CD4-positive, alpha-beta T cell treated with Interleukin-4 for 4 hours (primary cell): ENCODE results near the gene ETS1.

ENCODE experiments used
- DNase-seq: peaks from one replicate; pipeline ENCODE4 v3.0.0-alpha.2; 2020

The ETS1 gene

GRCh38 chr11:128476729-128477128, 110.6 kb downstream of the ETS1 start:
- DNase-seq, result peak; percentile 93

- DNase-seq, result no peak
Measured at GRCh38 chr11:128476049-128476448, 111.3 kb downstream of the ETS1 start.

- no peak for DNase-seq
Measured at GRCh38 chr11:128474036-128474874, 113.1 kb downstream of the ETS1 start.

GRCh38 chr11:128473636-128474035, 113.7 kb downstream of the ETS1 start:
- DNase-seq, result peak; percentile 58

GRCh38 chr11:128472128-128473089, 114.9 kb downstream of the ETS1 start:
- DNase-seq, result peak; percentile 78

GRCh38 chr11:128471138-128471661, 116.2 kb downstream of the ETS1 start:
- DNase-seq, result peak; percentile 83

- DNase-seq, result peak; percentile 85
Measured at GRCh38 chr11:128470081-128470480, 117.3 kb downstream of the ETS1 start.

- no peak for DNase-seq
Measured at GRCh38 chr11:128469220-128469619, 118.1 kb downstream of the ETS1 start.

GRCh38 chr11:128468111-128468510, 119.2 kb downstream of the ETS1 start:
- DNase-seq, result no peak

GRCh38 chr11:128467610-128468041, 119.7 kb downstream of the ETS1 start:
- peak; percentile 53 for DNase-seq

GRCh38 chr11:128467041-128467440, 120.3 kb downstream of the ETS1 start:
- DNase-seq, result no peak

- no peak for DNase-seq
Measured at GRCh38 chr11:128465946-128466705, 121.2 kb downstream of the ETS1 start.

GRCh38 chr11:128465531-128465930, 121.8 kb downstream of the ETS1 start:
- no peak for DNase-seq

- no peak for DNase-seq
Measured at GRCh38 chr11:128464878-128465450, 122.4 kb downstream of the ETS1 start.

GRCh38 chr11:128463979-128464378, 123.4 kb downstream of the ETS1 start:
- no peak for DNase-seq

- DNase-seq, result no peak
Measured at GRCh38 chr11:128463371-128463829, 124.0 kb downstream of the ETS1 start.

- DNase-seq, result no peak
Measured at GRCh38 chr11:128462922-128463321, 124.4 kb downstream of the ETS1 start.

GRCh38 chr11:128462189-128462588, 125.2 kb downstream of the ETS1 start:
- no peak for DNase-seq

GRCh38 chr11:128458321-128458720, 129.0 kb downstream of the ETS1 start:
- DNase-seq, result no peak

GRCh38 chr11:128457874-128458273, 129.5 kb downstream of the ETS1 start:
- DNase-seq, result no peak

GRCh38 chr11:128456566-128457268, 130.6 kb downstream of the ETS1 start:
- DNase-seq, result no peak
